Fibroblast of skin of abdomen (primary cell): Measurements from ENCODE around the gene PIK3R2.
"Not testable (repeated sequence)": the region's sequence is repeated elsewhere in the genome, so short reads cannot be mapped to it uniquely, and the experiment has no call there.

ENCODE experiments used
- DNase-seq: peaks from one replicate; pipeline ENCODE4 v3.0.0-alpha.2; 2013

PIK3R2 gene

GRCh38 chr19:18203863-18204393 is 51.0 kb downstream of the PIK3R2 start, which contains the start of gene RAB3A:
Gene RAB3A, minus strand, starts transcription at chr19:18204042. Its CDS starts 1,302 bp downstream, at chr19:18202740.
- peak; percentile 100 for DNase-seq

GRCh38 chr19:18204394-18205199 is 51.6 kb downstream of the PIK3R2 start:
- no peak for DNase-seq

- DNase-seq = peak; percentile 71
These were observed 52.4 kb downstream of the PIK3R2 start for GRCh38 chr19:18205200-18205892.

- DNase-seq = no peak
These were observed 53.1 kb downstream of the PIK3R2 start for GRCh38 chr19:18206018-18206417.

- DNase-seq = peak; percentile 68
These were observed 55.4 kb downstream of the PIK3R2 start for GRCh38 chr19:18208098-18208951.

GRCh38 chr19:18209912-18210311 is 56.9 kb downstream of the PIK3R2 start:
- DNase-seq = not testable (repeated sequence)

- no peak for DNase-seq
These were observed 58.7 kb downstream of the PIK3R2 start for GRCh38 chr19:18211683-18212082.

GRCh38 chr19:18214779-18215433 is 61.9 kb downstream of the PIK3R2 start:
- peak; percentile 44 for DNase-seq

GRCh38 chr19:18216789-18217188 is 63.8 kb downstream of the PIK3R2 start:
- no peak for DNase-seq

GRCh38 chr19:18218159-18218558 is 65.2 kb downstream of the PIK3R2 start:
- DNase-seq = no peak

GRCh38 chr19:18218600-18218999 is 65.6 kb downstream of the PIK3R2 start:
- DNase-seq = no peak
